Activated naive CD8-positive, alpha-beta T cell treated with anti-CD3 and anti-CD28 coated beads for 36 hours (primary cell): Measurements from ENCODE around the gene SLC2A2. TPM values are rescaled to one million over a fixed set of nuclear protein-coding genes. Genes with fewer than 3 reads are reported as not detected.

Source experiments
- DNase-seq: peaks from one replicate; pipeline ENCODE4 v3.0.0; 2021
- H3K27ac Mint-ChIP-seq: one replicate; pipeline ENCODE4 v1.8.0; 2022; ENCODE audit warnings: mild to moderate bottlenecking, moderate library complexity, mixed read lengths
- H3K27me3 Mint-ChIP-seq: one replicate; pipeline ENCODE4 v1.8.0; 2022; ENCODE audit warnings: mild to moderate bottlenecking, mixed read lengths
- H3K36me3 Mint-ChIP-seq: one replicate; pipeline ENCODE4 v1.8.0; 2021; ENCODE audit warnings: mild to moderate bottlenecking, mixed read lengths
- H3K4me1 Mint-ChIP-seq: one replicate; pipeline ENCODE4 v1.8.0; 2021; ENCODE audit warnings: mixed read lengths
- H3K4me3 Mint-ChIP-seq: one replicate; pipeline ENCODE4 v1.8.0; 2022; ENCODE audit warnings: mild to moderate bottlenecking, moderate library complexity, mixed read lengths
- H3K9me3 Mint-ChIP-seq: one replicate; pipeline ENCODE4 v1.8.0; 2022; ENCODE audit warnings: mixed read lengths
- total RNA-seq, 2 experiments: library from RNA; stranded (reverse); gene quantifications; one replicate each; pipeline ENCODE4 v1.2.3, GENCODE V29; 2021

Gene SLC2A2
- total RNA-seq, 2 experiments from 2014 or later: not detected

DNA sequence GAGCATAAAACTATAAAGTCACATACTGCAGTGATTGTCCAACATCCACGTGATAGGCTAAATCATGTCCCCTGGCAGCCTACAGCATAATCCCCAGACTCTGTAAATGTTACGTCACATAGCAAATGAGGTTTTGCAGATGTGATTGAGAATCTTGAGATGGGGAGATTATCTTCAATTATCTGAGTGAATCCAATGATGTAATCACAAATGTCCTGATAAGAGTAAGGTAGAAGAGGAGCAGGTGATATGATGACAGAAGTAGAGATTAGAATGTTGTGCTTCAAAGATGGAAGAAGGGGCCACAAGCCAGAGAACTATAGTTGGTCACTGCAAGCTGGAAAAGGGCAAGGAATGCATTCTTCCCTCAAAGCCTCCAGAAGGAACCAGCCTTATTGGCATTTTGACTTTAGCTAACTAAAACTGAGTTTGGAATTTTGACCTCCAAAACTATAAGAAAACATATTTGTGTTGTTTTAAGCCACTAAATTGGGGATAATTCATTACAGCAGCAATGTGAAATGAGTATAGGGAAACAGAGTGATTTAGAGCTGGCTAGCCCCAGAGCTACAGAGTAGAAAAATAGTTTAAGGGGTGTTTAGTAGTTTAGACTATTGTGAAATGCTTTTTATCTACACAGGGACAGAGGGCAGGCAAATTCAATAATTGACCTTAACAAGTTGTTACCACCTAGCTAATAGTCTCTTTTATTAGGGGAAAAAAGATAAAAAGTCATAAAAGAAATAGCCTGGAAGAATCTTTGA is 15.2 kb downstream of the SLC2A2 start:
- H3K27me3 Mint-ChIP-seq: peaks cover 12% of the 10 kb centered on the region
- H3K27ac Mint-ChIP-seq: no peak overlapping the region
- no peak overlapping the region for H3K4me3 Mint-ChIP-seq
- H3K4me1 Mint-ChIP-seq: no peaks in the 10 kb centered on the region
- no peaks in the 10 kb centered on the region for H3K36me3 Mint-ChIP-seq
- H3K9me3 Mint-ChIP-seq: no peaks in the 10 kb centered on the region
- DNase-seq: no peak

DNA sequence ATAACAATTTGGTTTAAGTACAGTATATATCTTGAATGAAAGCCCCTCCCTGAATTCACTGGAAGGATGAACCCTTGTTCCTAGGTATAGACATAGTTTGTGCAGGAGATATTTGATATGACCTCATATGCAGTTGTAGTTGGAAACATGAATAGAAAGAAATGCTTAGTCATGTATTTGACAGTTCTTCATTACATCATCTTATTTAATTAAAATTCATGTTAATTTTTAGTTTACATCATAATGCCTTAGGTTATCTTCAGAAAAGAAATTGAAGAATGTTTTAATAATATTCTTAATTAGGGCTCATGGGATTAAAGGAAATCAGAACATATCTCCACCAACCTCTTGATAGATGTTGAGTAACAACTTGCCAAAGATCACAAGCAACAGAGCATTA is 19.2 kb downstream of the SLC2A2 start:
- Mint-ChIP-seq H3K4me1 (no peaks in the 10 kb centered on the region), H3K27me3 (peaks cover 12% of the 10 kb centered on the region), H3K36me3 (no peaks in the 10 kb centered on the region), H3K9me3 (no peaks in the 10 kb centered on the region), H3K27ac (peak overlapping the region; percentile 62), H3K4me3 (no peak overlapping the region)
- no peak for DNase-seq

DNA sequence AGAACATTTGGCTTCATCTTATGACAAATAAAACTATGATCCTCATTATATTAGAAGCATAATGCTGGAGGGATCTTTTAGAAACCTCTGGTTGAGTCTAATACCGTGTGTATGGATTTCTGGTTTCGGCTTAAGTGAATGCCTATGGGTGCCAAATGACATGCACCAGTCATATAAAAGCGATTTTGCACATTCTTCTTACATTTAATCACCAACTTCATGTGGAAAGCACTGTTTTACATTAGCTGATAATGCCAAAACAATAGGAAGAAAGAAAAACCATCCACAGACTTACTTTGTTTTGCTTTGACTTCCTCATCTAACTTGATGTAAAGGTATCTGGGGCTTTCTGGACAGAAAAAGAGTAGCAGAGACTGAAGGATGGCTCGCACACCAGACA is 20.9 kb downstream of the SLC2A2 start:
- Mint-ChIP-seq H3K27ac (no peak overlapping the region), H3K36me3 (no peaks in the 10 kb centered on the region), H3K27me3 (peaks cover 5% of the 10 kb centered on the region), H3K9me3 (no peaks in the 10 kb centered on the region), H3K4me1 (no peaks in the 10 kb centered on the region), H3K4me3 (no peak overlapping the region)
- no peak for DNase-seq

DNA sequence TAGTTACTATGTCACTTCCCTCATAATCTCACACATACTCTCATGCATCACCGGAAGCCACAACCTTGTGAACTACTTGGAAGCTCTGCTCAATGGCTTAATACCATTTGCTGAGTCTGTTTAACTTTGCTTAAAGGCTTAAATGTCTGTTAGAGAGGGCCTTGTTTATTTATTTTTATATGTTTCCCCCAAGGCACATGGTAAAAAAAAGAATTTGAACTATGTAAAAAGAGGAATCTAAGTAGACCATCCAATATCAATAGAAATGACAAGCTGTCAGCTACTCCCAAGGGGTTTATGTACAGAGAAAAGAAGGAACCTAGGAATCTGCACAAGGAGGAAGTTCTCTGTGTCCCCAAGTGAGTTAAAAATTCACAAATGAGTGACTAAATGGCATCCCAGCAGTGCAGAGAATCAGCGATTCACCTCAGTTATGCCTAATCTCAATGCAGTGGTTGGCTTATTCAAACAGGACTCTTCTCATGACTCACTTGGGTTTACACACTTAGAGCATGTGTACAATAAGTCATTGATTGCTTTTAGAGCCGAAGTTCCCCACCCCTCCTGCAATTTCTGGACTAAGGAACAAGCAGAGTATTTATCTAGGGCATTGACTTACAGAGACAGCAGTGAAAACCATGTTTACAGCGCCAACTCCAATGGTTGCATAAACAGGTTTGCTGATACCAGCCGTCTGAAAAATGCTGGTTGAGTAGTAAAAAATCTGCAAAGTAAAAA is 24.4 kb downstream of the SLC2A2 start:
- no peak overlapping the region for H3K27ac Mint-ChIP-seq
- no peak overlapping the region for H3K4me3 Mint-ChIP-seq
- no peak for DNase-seq
- H3K27me3 Mint-ChIP-seq: no peaks in the 10 kb centered on the region
- H3K4me1 Mint-ChIP-seq: peaks cover 5% of the 10 kb centered on the region
- H3K9me3 Mint-ChIP-seq: no peaks in the 10 kb centered on the region
- H3K36me3 Mint-ChIP-seq: no peaks in the 10 kb centered on the region

DNA sequence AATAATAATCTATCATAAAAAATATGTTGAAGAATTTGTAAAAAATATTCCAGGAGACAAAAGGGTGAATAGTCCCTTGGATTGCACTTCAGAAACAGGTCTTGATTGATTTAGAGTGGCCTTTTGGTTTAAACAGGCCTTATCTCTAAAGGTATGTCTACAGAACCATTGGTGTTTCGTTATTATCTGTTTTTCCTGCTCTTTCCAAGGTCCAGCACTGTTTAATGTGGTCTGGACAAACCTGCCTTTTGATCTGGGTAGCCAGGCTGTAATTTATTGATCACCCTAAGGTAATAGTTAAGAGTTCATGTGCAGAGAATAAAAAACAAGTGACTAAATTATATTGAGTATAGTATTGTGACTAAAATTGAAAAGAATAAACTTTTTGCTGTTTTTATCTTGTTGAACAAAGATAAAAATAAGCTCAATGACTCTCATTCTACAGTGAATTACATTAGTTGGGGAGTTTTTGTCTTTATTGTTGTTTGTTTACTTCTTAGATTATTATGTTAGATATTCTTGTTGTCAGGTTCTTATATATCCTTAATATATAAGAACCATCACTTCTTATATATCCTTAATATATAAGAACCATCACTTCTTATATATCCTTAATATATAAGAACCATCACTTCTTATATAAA is 25.1 kb downstream of the SLC2A2 start:
- no peak overlapping the region for H3K27ac Mint-ChIP-seq
- no peaks in the 10 kb centered on the region for H3K27me3 Mint-ChIP-seq
- DNase-seq: no peak
- no peaks in the 10 kb centered on the region for H3K36me3 Mint-ChIP-seq
- H3K9me3 Mint-ChIP-seq: no peaks in the 10 kb centered on the region
- H3K4me1 Mint-ChIP-seq: peaks cover 5% of the 10 kb centered on the region
- no peak overlapping the region for H3K4me3 Mint-ChIP-seq

DNA sequence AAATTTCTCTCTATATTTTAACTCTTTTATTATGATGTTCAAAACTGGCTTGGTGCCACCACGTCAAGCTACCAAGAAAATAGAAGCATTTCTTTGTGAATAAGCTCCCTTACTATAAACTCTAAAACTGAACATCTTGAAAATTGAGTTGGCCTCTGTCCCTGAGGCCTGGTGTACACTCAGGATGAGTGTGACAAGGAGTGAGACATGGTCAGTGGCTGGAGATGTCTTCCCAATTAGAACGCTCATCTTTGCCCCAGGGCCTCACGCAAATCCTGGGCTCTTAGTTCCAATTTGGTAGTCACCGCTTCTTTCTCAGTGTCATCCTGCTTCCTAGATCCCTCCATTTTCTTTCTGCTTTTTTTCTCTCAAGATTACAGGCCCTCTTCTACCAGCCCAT is 26.2 kb downstream of the SLC2A2 start:
- H3K4me1 Mint-ChIP-seq: peaks cover 5% of the 10 kb centered on the region
- H3K9me3 Mint-ChIP-seq: no peaks in the 10 kb centered on the region
- no peak overlapping the region for H3K4me3 Mint-ChIP-seq
- DNase-seq: no peak
- H3K36me3 Mint-ChIP-seq: no peaks in the 10 kb centered on the region
- no peaks in the 10 kb centered on the region for H3K27me3 Mint-ChIP-seq
- no peak overlapping the region for H3K27ac Mint-ChIP-seq

DNA sequence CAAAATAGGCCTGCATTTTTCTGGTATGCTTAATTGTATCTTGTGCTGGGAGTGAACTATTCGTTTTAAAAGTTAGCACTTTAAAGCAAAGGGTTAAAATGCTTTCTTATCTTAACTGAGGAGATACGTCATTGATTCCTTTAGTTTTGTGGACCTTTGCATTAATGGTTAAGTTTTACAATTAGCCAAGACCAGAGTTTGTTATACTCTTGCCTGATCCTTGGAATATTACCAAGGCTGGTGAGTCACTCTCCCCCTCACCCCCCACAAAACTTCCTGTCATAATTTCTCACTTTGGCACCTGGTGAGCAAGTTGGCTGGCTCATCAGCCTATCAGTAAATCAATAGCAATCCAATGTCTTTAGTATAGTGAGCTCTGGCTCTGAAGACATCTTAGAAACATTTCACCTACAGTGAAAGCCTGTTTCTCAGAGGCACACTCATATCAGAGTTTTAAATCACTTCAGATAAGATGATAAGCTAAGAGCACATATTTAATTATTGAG is 26.7 kb downstream of the SLC2A2 start:
- no peak for DNase-seq
- H3K27ac Mint-ChIP-seq: no peak overlapping the region
- no peaks in the 10 kb centered on the region for H3K9me3 Mint-ChIP-seq
- no peaks in the 10 kb centered on the region for H3K27me3 Mint-ChIP-seq
- peaks cover 5% of the 10 kb centered on the region for H3K4me1 Mint-ChIP-seq
- no peak overlapping the region for H3K4me3 Mint-ChIP-seq
- H3K36me3 Mint-ChIP-seq: no peaks in the 10 kb centered on the region

DNA sequence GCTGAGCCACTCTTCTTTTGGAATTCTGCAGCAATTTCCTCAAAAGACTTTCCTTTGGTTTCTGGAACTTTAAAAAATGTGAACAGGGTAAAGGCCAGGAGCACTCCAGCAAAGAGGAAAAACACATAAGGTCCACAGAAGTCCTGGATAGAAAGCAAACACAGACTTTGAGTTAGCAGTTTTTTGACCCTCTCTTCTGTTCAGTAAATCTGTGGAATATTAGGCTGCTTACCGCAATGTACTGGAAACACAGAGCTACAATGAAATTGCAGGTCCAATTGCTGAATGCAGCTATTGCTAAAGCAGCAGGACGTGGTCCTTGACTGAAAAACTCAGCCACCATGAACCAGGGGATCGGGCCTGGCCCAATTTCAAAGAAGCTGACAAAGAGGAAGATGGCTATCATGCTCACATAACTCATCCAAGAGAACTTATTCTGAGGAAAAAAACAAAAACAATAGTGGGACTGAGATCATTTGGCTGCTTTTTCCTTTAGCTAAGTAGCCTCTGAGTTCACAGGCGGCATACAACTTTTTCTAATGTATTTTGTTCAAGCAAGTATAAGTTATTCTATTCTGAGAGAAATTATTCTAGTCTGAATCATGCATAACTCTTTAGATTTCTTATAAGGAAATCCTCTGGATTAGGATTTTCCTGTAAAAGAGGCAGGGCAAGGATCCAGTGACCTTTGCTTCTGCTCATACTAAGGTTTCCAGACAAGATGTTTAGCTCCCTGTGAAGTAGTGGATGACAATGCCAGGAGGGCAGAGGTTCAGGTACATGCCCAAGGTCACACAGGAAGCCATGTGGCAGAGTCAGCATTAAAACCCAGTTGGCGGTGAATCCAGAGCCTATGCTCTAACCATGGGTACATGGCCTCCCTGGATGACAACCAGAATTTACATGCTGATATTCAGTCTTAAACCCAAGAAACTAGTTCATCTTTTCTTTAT is 28.3 kb downstream of the SLC2A2 start:
- Mint-ChIP-seq H3K4me3 (no peak overlapping the region), H3K36me3 (no peaks in the 10 kb centered on the region), H3K27ac (no peak overlapping the region), H3K4me1 (peaks cover 5% of the 10 kb centered on the region), H3K9me3 (no peaks in the 10 kb centered on the region), H3K27me3 (no peaks in the 10 kb centered on the region)
- DNase-seq: no peak

DNA sequence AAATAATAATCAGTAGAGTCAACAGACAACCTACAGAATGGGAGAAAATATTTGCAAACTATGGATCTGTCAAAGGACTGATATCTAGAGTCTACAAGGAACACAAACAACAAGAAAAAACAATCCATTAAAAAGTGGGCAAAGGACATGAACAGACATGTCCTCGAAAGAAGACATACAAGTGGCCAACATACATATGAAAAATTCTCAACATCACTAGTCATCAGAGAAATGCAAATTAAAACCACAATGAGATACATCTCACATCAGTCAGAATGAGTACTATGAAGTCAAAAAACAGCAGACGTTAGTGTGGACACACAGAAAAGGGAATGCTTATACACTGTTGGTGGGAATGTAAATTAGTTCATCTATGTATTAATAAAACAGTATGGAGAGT is 33.7 kb downstream of the SLC2A2 start:
- no peaks in the 10 kb centered on the region for H3K4me1 Mint-ChIP-seq
- no peaks in the 10 kb centered on the region for H3K36me3 Mint-ChIP-seq
- no peak overlapping the region for H3K4me3 Mint-ChIP-seq
- peaks cover 4% of the 10 kb centered on the region for H3K9me3 Mint-ChIP-seq
- DNase-seq: no peak
- no peak overlapping the region for H3K27ac Mint-ChIP-seq
- H3K27me3 Mint-ChIP-seq: peaks cover 9% of the 10 kb centered on the region

DNA sequence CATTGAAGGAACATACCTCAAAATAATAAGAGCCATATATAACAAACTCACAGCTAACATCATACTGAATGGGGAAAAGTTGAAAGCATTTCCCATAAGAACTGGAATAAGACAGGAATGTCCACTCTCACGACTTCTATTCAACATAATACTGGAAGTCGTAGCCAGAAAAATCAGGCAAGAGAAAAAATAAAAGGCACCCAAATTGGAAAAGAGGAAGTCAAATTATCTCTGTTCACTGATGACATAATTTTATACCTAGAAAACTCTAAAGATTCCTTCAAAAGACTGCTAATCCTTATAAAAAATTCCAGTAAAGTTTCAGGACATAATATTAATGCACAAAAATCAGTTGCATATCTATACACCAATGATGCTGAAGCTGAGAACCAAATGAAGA is 34.9 kb downstream of the SLC2A2 start:
- no peaks in the 10 kb centered on the region for H3K36me3 Mint-ChIP-seq
- H3K9me3 Mint-ChIP-seq: peaks cover 4% of the 10 kb centered on the region
- H3K4me3 Mint-ChIP-seq: no peak overlapping the region
- H3K4me1 Mint-ChIP-seq: no peaks in the 10 kb centered on the region
- DNase-seq: no peak
- no peak overlapping the region for H3K27ac Mint-ChIP-seq
- H3K27me3 Mint-ChIP-seq: peaks cover 11% of the 10 kb centered on the region

DNA sequence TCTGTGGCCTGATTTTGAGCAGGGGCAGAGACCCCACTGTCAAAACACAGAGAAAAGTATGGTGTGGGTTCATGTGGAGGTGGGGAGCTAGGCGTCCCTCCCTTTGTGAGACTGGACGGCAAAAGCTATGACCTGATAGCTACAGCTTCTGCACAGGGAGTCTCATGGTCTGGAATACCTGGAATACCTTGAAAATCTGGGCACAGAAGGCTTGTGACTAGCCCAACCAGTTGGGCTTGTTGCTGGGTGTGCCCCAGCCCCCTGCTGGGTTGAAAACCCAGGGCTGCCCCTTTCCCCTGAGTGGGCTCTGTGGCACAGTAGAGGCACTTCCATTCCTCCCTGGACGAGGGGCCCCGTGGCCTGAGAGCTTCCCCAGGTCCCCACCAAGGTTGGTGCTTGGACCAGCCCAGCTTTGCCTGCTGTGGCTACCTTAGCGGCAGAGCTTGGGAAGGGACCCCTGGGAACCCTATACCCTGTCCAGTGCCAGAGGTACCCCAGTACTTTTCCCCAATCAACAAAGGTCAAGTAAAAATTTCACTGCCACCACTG is 37.3 kb downstream of the SLC2A2 start:
- Mint-ChIP-seq H3K4me3 (no peak overlapping the region), H3K27me3 (peaks cover 20% of the 10 kb centered on the region), H3K36me3 (no peaks in the 10 kb centered on the region), H3K4me1 (no peaks in the 10 kb centered on the region), H3K27ac (no peak overlapping the region), H3K9me3 (peaks cover 4% of the 10 kb centered on the region)
- DNase-seq: no peak

DNA sequence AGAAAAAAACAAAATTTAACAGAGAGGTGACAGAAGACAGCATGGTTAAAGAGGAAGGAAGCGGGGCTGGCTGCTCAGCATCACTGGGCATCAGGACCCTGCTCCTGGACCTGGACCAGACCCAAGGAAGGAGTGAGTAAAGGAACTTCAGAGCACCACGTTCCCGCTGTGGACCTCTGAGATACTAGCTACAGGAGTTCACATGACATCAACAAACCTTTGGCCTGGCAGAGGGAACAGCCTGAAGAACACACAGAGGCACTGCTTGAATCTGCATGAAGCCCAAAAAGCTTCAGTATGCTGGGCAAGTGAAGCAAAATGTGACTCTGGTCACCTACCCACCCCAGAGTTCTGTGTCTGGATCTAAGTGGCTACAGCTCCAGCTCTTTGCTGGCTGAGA is 38.1 kb downstream of the SLC2A2 start:
- DNase-seq: no peak
- no peak overlapping the region for H3K4me3 Mint-ChIP-seq
- H3K27me3 Mint-ChIP-seq: peaks cover 22% of the 10 kb centered on the region
- H3K4me1 Mint-ChIP-seq: no peaks in the 10 kb centered on the region
- H3K36me3 Mint-ChIP-seq: no peaks in the 10 kb centered on the region
- peaks cover 4% of the 10 kb centered on the region for H3K9me3 Mint-ChIP-seq
- no peak overlapping the region for H3K27ac Mint-ChIP-seq

DNA sequence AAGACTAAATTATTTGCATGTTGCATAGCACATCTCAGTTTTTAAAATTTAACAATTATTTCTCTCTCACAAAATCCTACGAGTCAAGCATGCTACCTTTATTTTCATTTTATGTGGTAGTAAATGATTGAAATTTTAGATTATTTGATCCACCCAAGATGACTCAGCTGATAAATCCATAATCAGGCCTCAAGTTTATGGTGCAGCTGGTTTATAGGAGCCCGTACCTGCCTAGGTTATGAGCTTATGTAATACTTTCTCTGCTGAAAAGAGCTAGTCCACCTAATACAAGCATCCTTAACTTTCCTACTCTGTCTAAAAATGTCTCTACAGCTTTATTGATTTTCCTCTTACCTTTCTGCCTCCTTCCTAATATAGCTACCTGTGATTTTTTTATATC is 41.2 kb downstream of the SLC2A2 start:
- Mint-ChIP-seq H3K27me3 (peaks cover 21% of the 10 kb centered on the region), H3K36me3 (no peaks in the 10 kb centered on the region), H3K4me3 (no peak overlapping the region), H3K4me1 (no peaks in the 10 kb centered on the region), H3K9me3 (no peaks in the 10 kb centered on the region), H3K27ac (no peak overlapping the region)
- no peak for DNase-seq

DNA sequence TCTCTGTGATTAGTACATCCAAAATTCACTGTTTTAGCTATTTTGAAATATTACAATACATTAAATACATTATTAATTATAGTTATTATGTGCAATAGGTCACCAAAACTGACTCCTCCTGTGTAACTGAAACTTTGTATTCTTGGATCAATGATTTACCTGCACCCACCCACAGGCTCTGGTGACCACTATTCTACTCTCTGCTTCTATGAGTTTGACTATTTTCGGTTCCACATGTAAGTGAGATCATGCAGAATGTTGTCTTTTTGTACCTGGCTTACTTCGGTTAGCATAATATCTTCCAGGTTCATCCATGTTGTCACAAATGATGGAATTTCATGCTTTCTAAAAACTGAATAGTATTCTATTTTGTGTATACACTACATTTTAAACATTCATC is 43.8 kb downstream of the SLC2A2 start:
- Mint-ChIP-seq H3K27me3 (peaks cover 13% of the 10 kb centered on the region), H3K27ac (no peak overlapping the region), H3K4me3 (no peak overlapping the region), H3K9me3 (no peaks in the 10 kb centered on the region), H3K4me1 (no peaks in the 10 kb centered on the region), H3K36me3 (no peaks in the 10 kb centered on the region)
- DNase-seq: no peak
